ENCODE measurements around the gene SH2D3C.

Gene SH2D3C

GRCh38 chr9:127711831-127712274, 66.6 kb downstream of the SH2D3C start:
- Mint-ChIP-seq H3K4me1 (peaks cover 43% of the 10 kb centered on the region), H3K4me3 (no peak overlapping the region), H3K27me3 (no peaks in the 10 kb centered on the region), H3K9me3 (no peaks in the 10 kb centered on the region), H3K27ac (ENCODE audit: low read depth) (peak overlapping the region; percentile 80), H3K36me3 (ENCODE audit: insufficient read depth) (peaks cover 12% of the 10 kb centered on the region)
- no peak for ATAC-seq (replicated peaks; ENCODE audit: extremely low read depth, poor library complexity, severe bottlenecking)
- DNase-seq (ENCODE audit: low spot score in 2 of 2): no peak

DNA sequence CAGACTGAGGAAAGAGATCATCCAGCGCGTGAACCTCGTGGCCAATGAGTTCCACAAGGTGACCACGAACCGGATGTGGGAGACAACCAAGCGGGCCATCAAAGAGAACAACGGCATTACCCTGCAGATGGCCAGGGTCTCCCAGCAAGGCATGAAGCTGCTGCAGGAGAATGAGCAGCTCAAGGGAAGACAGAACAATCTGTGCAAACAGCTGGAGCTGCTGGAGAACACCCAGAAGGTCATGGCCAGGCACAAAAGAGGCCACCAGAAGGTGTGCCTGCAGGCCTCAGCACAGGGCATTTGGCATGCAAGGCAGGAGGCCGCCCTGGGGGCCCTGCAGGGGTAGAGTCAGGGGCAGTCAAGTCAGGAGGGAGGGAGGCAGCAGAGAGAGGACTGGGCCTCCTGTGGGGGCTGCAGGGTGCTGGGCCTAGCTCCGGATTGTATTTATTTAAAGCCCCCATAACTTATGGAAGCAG, 67.2 kb downstream of the SH2D3C start:
- no peak for DNase-seq (ENCODE audit: low spot score in 2 of 2)
- H3K36me3 Mint-ChIP-seq (ENCODE audit: insufficient read depth): peaks cover 12% of the 10 kb centered on the region
- no peak for ATAC-seq (replicated peaks; ENCODE audit: extremely low read depth, poor library complexity, severe bottlenecking)
- H3K27me3 Mint-ChIP-seq: no peaks in the 10 kb centered on the region
- peaks cover 42% of the 10 kb centered on the region for H3K4me1 Mint-ChIP-seq
- H3K9me3 Mint-ChIP-seq: no peaks in the 10 kb centered on the region
- H3K4me3 Mint-ChIP-seq: peak overlapping the region; percentile 47
- peak overlapping the region; percentile 80 for H3K27ac Mint-ChIP-seq (ENCODE audit: low read depth)

DNA sequence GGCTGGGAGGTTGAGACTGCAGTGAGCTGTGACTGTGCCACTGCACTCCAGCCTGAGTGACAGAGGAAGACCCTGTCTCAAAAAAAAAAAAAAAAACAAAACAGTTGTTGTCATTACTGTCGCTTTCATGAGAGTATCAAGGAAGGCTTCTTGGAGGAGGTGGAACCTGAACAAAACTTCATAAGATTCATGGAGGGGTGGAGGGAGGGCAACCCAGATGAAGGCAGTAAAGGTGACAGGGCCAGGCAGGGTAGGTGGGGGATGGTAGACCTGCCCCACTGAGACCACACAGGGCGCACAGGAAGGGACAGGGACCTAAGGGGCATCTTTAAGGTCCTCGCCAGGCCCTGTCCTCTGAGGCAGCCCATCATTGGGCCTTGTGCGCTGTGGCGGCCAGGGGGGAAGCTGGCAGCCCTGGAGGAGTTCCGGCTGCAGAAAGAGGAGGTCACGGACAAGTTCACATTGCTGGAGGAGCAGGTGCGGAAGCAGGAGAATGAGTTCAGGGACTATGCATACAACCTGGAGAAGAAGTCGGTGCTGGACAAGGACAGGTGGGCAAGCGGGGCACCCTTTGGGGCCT, 68.2 kb downstream of the SH2D3C start:
- peak overlapping the region; percentile 47 for H3K4me3 Mint-ChIP-seq
- H3K9me3 Mint-ChIP-seq: no peaks in the 10 kb centered on the region
- DNase-seq (ENCODE audit: low spot score in 2 of 2) (no peak), ATAC-seq (replicated peaks; ENCODE audit: extremely low read depth, poor library complexity, severe bottlenecking) (no peak)
- no peaks in the 10 kb centered on the region for H3K27me3 Mint-ChIP-seq
- H3K27ac Mint-ChIP-seq (ENCODE audit: low read depth): no peak overlapping the region
- peaks cover 5% of the 10 kb centered on the region for H3K36me3 Mint-ChIP-seq (ENCODE audit: insufficient read depth)
- H3K4me1 Mint-ChIP-seq: peaks cover 32% of the 10 kb centered on the region

DNA sequence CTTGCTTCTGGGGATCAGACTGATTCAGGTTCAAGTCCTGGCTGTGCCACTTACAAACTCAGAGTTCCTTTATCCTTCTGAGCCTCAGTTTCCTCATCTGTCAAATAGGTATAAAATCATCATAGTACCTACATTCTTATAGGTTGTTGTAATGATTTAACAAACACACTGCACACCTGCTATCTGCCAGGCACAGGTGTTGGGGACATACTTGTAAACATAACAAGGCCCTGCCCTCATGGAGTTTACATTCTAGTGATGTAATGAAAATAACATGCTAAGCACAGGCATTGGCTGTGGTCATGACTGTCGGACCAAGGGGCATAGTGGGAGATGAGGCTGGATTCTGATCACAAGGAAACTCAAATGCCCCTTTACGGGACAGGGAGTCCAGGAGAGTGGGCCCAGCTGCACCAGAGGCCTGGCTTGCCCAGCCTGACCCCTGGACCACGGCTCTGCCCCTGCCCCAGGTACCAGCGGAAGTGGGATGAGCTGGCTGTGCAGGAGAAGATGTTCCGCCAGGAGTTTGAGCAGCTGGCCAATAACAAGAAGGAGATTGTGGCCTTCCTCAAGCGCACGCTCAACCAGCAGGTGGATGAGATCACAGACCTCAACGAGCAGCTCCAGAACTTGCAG, 69.4 kb downstream of the SH2D3C start:
- H3K27ac Mint-ChIP-seq (ENCODE audit: low read depth): peak overlapping the region; percentile 36
- DNase-seq (ENCODE audit: low spot score in 2 of 2) (no peak), ATAC-seq (replicated peaks; ENCODE audit: extremely low read depth, poor library complexity, severe bottlenecking) (no peak)
- no peak overlapping the region for H3K4me3 Mint-ChIP-seq
- H3K4me1 Mint-ChIP-seq: peaks cover 26% of the 10 kb centered on the region
- H3K27me3 Mint-ChIP-seq: no peaks in the 10 kb centered on the region
- H3K36me3 Mint-ChIP-seq (ENCODE audit: insufficient read depth): peaks cover 2% of the 10 kb centered on the region
- H3K9me3 Mint-ChIP-seq: no peaks in the 10 kb centered on the region

DNA sequence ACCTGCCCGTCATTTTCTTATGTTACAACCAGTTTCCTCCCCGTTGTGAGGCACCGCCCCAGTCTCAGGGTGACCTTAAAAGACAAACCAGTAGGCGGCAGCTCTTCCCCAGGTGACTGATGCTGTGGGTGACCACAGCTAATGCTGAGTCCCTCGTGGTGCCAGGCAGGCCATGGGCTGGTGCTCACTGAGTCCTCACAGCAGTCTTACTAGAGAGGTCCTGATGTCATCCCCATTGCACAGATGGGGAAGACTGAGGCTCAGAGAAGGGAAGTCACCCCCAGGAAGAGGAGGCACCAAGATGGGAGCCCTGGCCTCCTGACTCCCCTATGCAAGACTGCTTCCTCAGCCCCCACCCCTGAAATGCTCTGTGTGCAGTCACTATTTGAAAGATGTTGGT, 70.7 kb downstream of the SH2D3C start:
- peaks cover 26% of the 10 kb centered on the region for H3K4me1 Mint-ChIP-seq
- H3K27ac Mint-ChIP-seq (ENCODE audit: low read depth): no peak overlapping the region
- H3K9me3 Mint-ChIP-seq: no peaks in the 10 kb centered on the region
- H3K27me3 Mint-ChIP-seq: no peaks in the 10 kb centered on the region
- H3K36me3 Mint-ChIP-seq (ENCODE audit: insufficient read depth): peaks cover 1% of the 10 kb centered on the region
- ATAC-seq (replicated peaks; ENCODE audit: extremely low read depth, poor library complexity, severe bottlenecking) (peak; percentile 92), DNase-seq (ENCODE audit: low spot score in 2 of 2) (peak in 1 of 2 donors; percentile 45)
- no peak overlapping the region for H3K4me3 Mint-ChIP-seq

GRCh38 chr9:127706836-127707241, 71.6 kb downstream of the SH2D3C start, which contains the start of gene CFAP157:
Gene CFAP157 (plus strand): TSS chr9:127706988. CDS start chr9:127707032, 44 bp downstream.
- Mint-ChIP-seq H3K27ac (ENCODE audit: low read depth) (no peak within 1 kb of the TSS), H3K4me3 (no peak within 1 kb of the TSS), H3K4me1 (peaks cover 26% of the 10 kb centered on the region), H3K36me3 (ENCODE audit: insufficient read depth) (peaks cover 1% of the 10 kb centered on the region), H3K27me3 (no peaks in the 10 kb centered on the region), H3K9me3 (no peaks in the 10 kb centered on the region)
- DNase-seq (ENCODE audit: low spot score in 2 of 2) (no peak), ATAC-seq (replicated peaks; ENCODE audit: extremely low read depth, poor library complexity, severe bottlenecking) (no peak)

GRCh38 chr9:127705577-127706379, 72.7 kb downstream of the SH2D3C start:
- Mint-ChIP-seq H3K27me3 (no peaks in the 10 kb centered on the region), H3K9me3 (no peaks in the 10 kb centered on the region), H3K27ac (ENCODE audit: low read depth) (no peak overlapping the region), H3K36me3 (ENCODE audit: insufficient read depth) (peaks cover 1% of the 10 kb centered on the region), H3K4me1 (peaks cover 17% of the 10 kb centered on the region), H3K4me3 (no peak overlapping the region)
- DNase-seq (ENCODE audit: low spot score in 2 of 2): no peak
- no peak for ATAC-seq (replicated peaks; ENCODE audit: extremely low read depth, poor library complexity, severe bottlenecking)

DNA sequence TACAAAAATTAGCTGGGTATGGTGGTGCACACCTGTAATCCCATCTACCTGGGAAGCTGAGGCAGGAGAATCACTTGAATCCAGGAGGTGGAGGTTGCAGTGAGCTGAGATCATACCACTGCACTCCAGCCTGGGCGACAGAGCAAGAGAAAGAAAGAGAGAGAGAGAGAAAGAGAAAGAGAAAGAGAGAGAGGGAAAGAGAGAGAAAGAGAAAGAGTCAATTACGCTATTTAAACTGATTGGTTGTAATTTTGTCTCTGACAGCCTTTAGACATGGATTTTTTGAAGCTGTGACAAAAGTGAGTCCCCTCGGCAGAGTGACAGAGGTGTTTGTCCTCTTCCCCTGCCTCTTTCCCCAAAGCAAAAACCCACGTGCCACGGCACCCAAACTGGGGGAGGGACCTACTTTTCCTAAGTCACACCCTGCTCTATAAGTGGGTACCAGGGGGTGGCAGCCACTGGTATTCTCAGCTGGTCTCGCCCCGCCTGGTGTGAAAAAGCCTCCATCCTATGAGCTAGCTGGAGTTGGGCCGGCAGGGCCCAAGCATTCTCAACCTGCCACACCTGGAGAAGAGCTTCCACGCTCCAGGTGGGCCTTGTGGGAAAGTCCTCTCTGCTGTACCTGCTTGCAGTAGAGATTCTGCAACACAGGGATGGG, 75.0 kb downstream of the SH2D3C start:
- H3K36me3 Mint-ChIP-seq (ENCODE audit: insufficient read depth): peaks cover 4% of the 10 kb centered on the region
- no peaks in the 10 kb centered on the region for H3K27me3 Mint-ChIP-seq
- DNase-seq (ENCODE audit: low spot score in 2 of 2): no peak
- H3K4me1 Mint-ChIP-seq: peaks cover 23% of the 10 kb centered on the region
- no peaks in the 10 kb centered on the region for H3K9me3 Mint-ChIP-seq
- H3K27ac Mint-ChIP-seq (ENCODE audit: low read depth): no peak overlapping the region
- no peak for ATAC-seq (replicated peaks; ENCODE audit: extremely low read depth, poor library complexity, severe bottlenecking)
- H3K4me3 Mint-ChIP-seq: no peak overlapping the region

DNA sequence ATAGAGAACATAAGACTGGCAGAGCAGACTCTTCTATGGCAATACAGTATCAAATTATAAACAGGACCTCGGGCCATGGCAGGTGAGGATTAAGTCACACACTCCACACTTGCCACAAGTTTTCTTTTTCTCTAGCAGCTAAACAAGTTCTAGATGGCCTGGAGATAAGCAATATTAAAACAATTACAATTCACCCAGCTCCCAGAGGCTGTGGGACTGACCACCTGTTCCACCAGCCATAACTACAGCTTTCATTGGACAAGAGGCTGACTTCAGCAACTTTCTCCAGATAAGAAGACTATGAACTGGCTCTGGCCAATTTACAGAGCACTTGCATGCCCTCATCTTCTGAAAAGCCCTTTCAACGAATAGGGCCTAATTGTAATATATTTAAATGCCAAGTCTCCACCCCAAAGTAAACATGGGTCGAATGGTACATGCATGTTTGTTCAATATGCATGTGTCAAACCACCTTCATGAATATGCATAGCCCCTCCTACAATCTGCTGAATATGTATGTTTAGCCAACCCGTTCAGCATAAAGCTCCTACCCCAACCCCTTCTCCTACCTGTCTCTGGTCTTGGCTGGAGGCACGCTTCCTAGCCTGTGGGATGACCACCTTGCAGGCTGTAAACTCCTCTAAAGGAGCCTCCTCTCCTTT, 77.7 kb downstream of the SH2D3C start:
- H3K36me3 Mint-ChIP-seq (ENCODE audit: insufficient read depth): peaks cover 6% of the 10 kb centered on the region

GRCh38 chr9:127700140-127700539, 78.3 kb downstream of the SH2D3C start:
- no peaks in the 10 kb centered on the region for H3K27me3 Mint-ChIP-seq
- no peaks in the 10 kb centered on the region for H3K9me3 Mint-ChIP-seq
- peaks cover 14% of the 10 kb centered on the region for H3K4me1 Mint-ChIP-seq
- H3K27ac Mint-ChIP-seq (ENCODE audit: low read depth): no peak overlapping the region
- H3K4me3 Mint-ChIP-seq: peak overlapping the region; percentile 79
- H3K36me3 Mint-ChIP-seq (ENCODE audit: insufficient read depth): peaks cover 6% of the 10 kb centered on the region
- ATAC-seq (replicated peaks; ENCODE audit: extremely low read depth, poor library complexity, severe bottlenecking) (no peak), DNase-seq (ENCODE audit: low spot score in 2 of 2) (no peak)

More for the DNA sequence above, 77.7 kb downstream of the SH2D3C start:
- Mint-ChIP-seq H3K4me1 (peaks cover 14% of the 10 kb centered on the region), H3K9me3 (no peaks in the 10 kb centered on the region), H3K27ac (ENCODE audit: low read depth) (peak overlapping the region; percentile 12), H3K27me3 (no peaks in the 10 kb centered on the region), H3K4me3 (peak overlapping the region; percentile 79)
- no peak for DNase-seq (ENCODE audit: low spot score in 2 of 2)
- no peak for ATAC-seq (replicated peaks; ENCODE audit: extremely low read depth, poor library complexity, severe bottlenecking)

DNA sequence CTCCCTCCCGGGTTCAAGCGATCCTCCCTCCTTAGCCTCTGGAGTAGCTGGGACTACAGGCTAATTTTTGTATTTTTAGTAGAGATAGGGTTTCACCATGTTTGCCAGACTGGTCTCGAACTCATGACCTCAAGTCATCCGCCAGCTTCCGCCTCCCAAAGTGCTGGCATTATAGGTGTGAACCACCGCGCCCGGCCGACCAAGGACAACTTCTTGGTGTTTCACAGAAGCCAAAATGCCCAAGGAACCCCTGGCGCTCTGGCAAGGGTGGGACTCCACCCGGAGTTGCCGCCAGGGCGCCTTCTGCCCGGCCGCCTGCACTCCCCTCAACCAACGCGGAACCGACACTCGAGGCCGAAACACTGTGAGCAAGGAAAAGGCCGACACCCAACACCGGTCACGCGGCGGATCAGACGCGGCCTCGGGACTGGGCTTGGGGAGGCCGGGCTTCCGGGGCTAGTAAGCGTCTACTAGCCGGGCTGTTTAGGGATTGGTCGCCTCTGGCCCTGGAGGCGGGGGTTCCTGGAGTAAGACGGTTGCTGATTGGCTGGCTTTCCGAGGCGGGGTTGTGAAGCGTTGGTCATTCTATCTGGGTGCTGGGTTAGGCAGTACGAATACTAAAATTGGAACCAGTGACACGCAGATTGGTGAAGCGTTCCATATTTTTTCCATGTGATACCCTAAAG, 79.3 kb downstream of the SH2D3C start:
- H3K27me3 Mint-ChIP-seq: no peaks in the 10 kb centered on the region
- H3K4me3 Mint-ChIP-seq: peak overlapping the region; percentile 79
- H3K27ac Mint-ChIP-seq (ENCODE audit: low read depth): peak overlapping the region; percentile 76
- no peaks in the 10 kb centered on the region for H3K9me3 Mint-ChIP-seq
- peaks cover 14% of the 10 kb centered on the region for H3K4me1 Mint-ChIP-seq
- H3K36me3 Mint-ChIP-seq (ENCODE audit: insufficient read depth): peaks cover 6% of the 10 kb centered on the region
- ATAC-seq (replicated peaks; ENCODE audit: extremely low read depth, poor library complexity, severe bottlenecking) (peak; percentile 97), DNase-seq (ENCODE audit: low spot score in 2 of 2) (peak; percentile 69 to 74)

All from central memory CD8-positive, alpha-beta T cell (primary cell).